Keratinocyte (primary cell): ENCODE results near the gene MCM5.

Experiments
- CTCF ChIP-seq, 3 experiments: IDR thresholded peaks in 1 of 3; conservative IDR thresholded peaks in 1 of 3; optimal IDR thresholded peaks in 1 of 3; 2 replicates in 2 of 3; 3 replicates in 1 of 3; pipeline versions ENCODE3 to v1.5.1; 2011; ENCODE audit warnings: low read length in 3 of 3, mild to moderate bottlenecking in 3 of 3, moderate library complexity in 2 of 3, control low read depth in 1 of 3, inconsistent platforms in 1 of 3; ENCODE audit not compliant: insufficient read depth in 2 of 3; ENCODE audit errors: extremely low read depth in 1 of 3
- EZH2 ChIP-seq: IDR thresholded peaks from one replicate; pipeline ENCODE4 v1.6.1; 2012; ENCODE audit warnings: inconsistent platforms, mild to moderate bottlenecking, low read length, moderate library complexity

- TF ChIP-seq CTCF (optimal IDR thresholded peaks at IDR 0.05 in 1 of 3, IDR thresholded peaks at IDR 0.05 in 1 of 3, conservative IDR thresholded peaks at IDR 0.05 in 1 of 3; ENCODE audit: extremely low read depth in 1 of 3, insufficient read depth in 2 of 3, low read length in 3 of 3) (no peak), EZH2 (no peak)
Observed at GRCh38 chr22:35401863-35402262, 1.9 kb downstream of the MCM5 start.
